ENCODE measurements around the gene RGS13. TPM values are rescaled to one million over a fixed set of nuclear protein-coding genes. Genes with fewer than 3 reads are reported as not detected.

Gene RGS13
- total RNA-seq, 1 donor from 2014 or later, result 0.60 TPM

GRCh38 chr1:192601567-192601966, 34.4 kb upstream of the RGS13 start:
- no peaks in the 10 kb centered on the region for H3K27me3 Mint-ChIP-seq
- no peak overlapping the region for H3K4me3 Mint-ChIP-seq
- POLR2A ChIA-PET, result no interaction called here
- H3K9me3 Mint-ChIP-seq, result no peaks in the 10 kb centered on the region
- no peak for ATAC-seq (ENCODE audit: low read depth)
- intact Hi-C loops (cut with micrococcal nuclease), result loop anchor here (1.0 kb wide), 1 partner anchor 8 kb away; no protein-coding TSS in a partner anchor
- H3K36me3 Mint-ChIP-seq (ENCODE audit: low read depth), result no peaks in the 10 kb centered on the region
- DNase-seq, result no peak
- TF ChIP-seq CTCF (IDR thresholded peaks at IDR 0.05), result no peak
- no peak overlapping the region for H3K27ac Mint-ChIP-seq
- CTCF ChIA-PET, result no interaction called here
- peaks cover 40% of the 10 kb centered on the region for H3K4me1 Mint-ChIP-seq

GRCh38 chr1:192602757-192603156, 33.2 kb upstream of the RGS13 start:
- no peak overlapping the region for H3K27ac Mint-ChIP-seq
- intact Hi-C loops (cut with micrococcal nuclease), result no loop called here
- peaks cover 44% of the 10 kb centered on the region for H3K4me1 Mint-ChIP-seq
- ATAC-seq (ENCODE audit: low read depth) (no peak), DNase-seq (no peak)
- TF ChIP-seq CTCF (IDR thresholded peaks at IDR 0.05), result no peak
- no peak overlapping the region for H3K4me3 Mint-ChIP-seq
- no peaks in the 10 kb centered on the region for H3K36me3 Mint-ChIP-seq (ENCODE audit: low read depth)
- no peaks in the 10 kb centered on the region for H3K9me3 Mint-ChIP-seq
- CTCF ChIA-PET, result interaction anchor here (1.0 kb wide), 1 partner anchor 125 kb away, joined by 3 read pairs; no protein-coding TSS in a partner anchor
- POLR2A ChIA-PET, result no interaction called here
- H3K27me3 Mint-ChIP-seq, result no peaks in the 10 kb centered on the region

- H3K27me3 Mint-ChIP-seq, result no peaks in the 10 kb centered on the region
- H3K9me3 Mint-ChIP-seq, result no peaks in the 10 kb centered on the region
- DNase-seq, result no peak
- no peak for TF ChIP-seq CTCF (IDR thresholded peaks at IDR 0.05)
- CTCF ChIA-PET, result interaction anchor here (1.0 kb wide), 1 partner anchor 126 kb away, joined by 3 read pairs; no protein-coding TSS in a partner anchor
- H3K4me3 Mint-ChIP-seq, result no peak overlapping the region
- H3K27ac Mint-ChIP-seq, result no peak overlapping the region
- no peak for ATAC-seq (ENCODE audit: low read depth)
- peaks cover 46% of the 10 kb centered on the region for H3K4me1 Mint-ChIP-seq
- POLR2A ChIA-PET, result interaction anchor here (0.8 kb wide), 1 partner anchor 97 kb away, joined by 3 read pairs; no protein-coding TSS in a partner anchor
- no peaks in the 10 kb centered on the region for H3K36me3 Mint-ChIP-seq (ENCODE audit: low read depth)
- intact Hi-C loops (cut with micrococcal nuclease), result no loop called here
These were observed 32.6 kb upstream of the RGS13 start for GRCh38 chr1:192603218-192603787.

GRCh38 chr1:192604979-192605620, 30.8 kb upstream of the RGS13 start:
- peak overlapping the region; percentile 57 for H3K27ac Mint-ChIP-seq
- H3K4me3 Mint-ChIP-seq, result peak overlapping the region; percentile 55
- ChIA-PET CTCF (interaction anchor here (0.7 to 0.9 kb wide), 2 partner anchors 50 to 125 kb away, joined by 3 read pairs; no protein-coding TSS in a partner anchor), POLR2A (interaction anchor here (0.6 to 1.2 kb wide), 3 partner anchors 60 to 88 kb away, joined by 3 to 7 read pairs (median 4); no protein-coding TSS in a partner anchor)
- peaks cover 62% of the 10 kb centered on the region for H3K4me1 Mint-ChIP-seq
- H3K27me3 Mint-ChIP-seq, result no peaks in the 10 kb centered on the region
- H3K9me3 Mint-ChIP-seq, result no peaks in the 10 kb centered on the region
- no peak for TF ChIP-seq CTCF (IDR thresholded peaks at IDR 0.05)
- no peak for ATAC-seq (ENCODE audit: low read depth)
- H3K36me3 Mint-ChIP-seq (ENCODE audit: low read depth), result no peaks in the 10 kb centered on the region
- intact Hi-C loops (cut with micrococcal nuclease), result loop anchor here (1.0 kb wide), 2 partner anchors 30 to 89 kb away; partner anchors contain the start of gene RGS1
- no peak for DNase-seq

- Mint-ChIP-seq H3K36me3 (ENCODE audit: low read depth) (no peaks in the 10 kb centered on the region), H3K9me3 (no peaks in the 10 kb centered on the region), H3K4me1 (peaks cover 34% of the 10 kb centered on the region), H3K27me3 (peaks cover 2% of the 10 kb centered on the region), H3K4me3 (peak overlapping the region; percentile 57), H3K27ac (peak overlapping the region; percentile 86)
- ChIA-PET CTCF (interaction anchor here (0.8 to 3.5 kb wide), 17 partner anchors 19 to 411 kb away, joined by 3 to 84 read pairs (median 5); no protein-coding TSS in a partner anchor), POLR2A (interaction anchor here (1.0 to 3.0 kb wide), 9 partner anchors 25 to 450 kb away, joined by 3 to 22 read pairs (median 5); partner anchors contain the start of genes RGS2 and UCHL5)
- intact Hi-C loops (cut with micrococcal nuclease), result loop anchor here (1.0 to 2.0 kb wide), 13 partner anchors 18 to 514 kb away; partner anchors contain the start of genes CDC73, RGS1, RGS2 and RO60
- ATAC-seq (ENCODE audit: low read depth) (no peak), DNase-seq (no peak)
- TF ChIP-seq CTCF (IDR thresholded peaks at IDR 0.05), result no peak
These were observed 27.3 kb upstream of the RGS13 start for GRCh38 chr1:192608671-192609070.

Data from activated B cell treated with CpG ODN at 0.5 μM for 24 hours (primary cell).